RCC 7860 (cell line): ENCODE data around the gene UBE2D4.
"Not testable (repeated sequence)": the region's sequence is repeated elsewhere in the genome, so short reads cannot be mapped to it uniquely, and the experiment has no call there.

Experiments used
- DNase-seq: peaks from one replicate; pipeline ENCODE4 v3.0.0-alpha.2; 2015; ENCODE audit warnings: low spot score
- FAIRE-seq: peaks from 2 replicates; lab custom pipeline; 2012; peaks lifted over from hg19 to GRCh38; lab: Jason Lieb, UNC

UBE2D4 gene

GRCh38 chr7:43960933-43961332 lies 34.7 kb downstream of the UBE2D4 start:
- FAIRE-seq (no peak), DNase-seq (no peak)

GRCh38 chr7:43966392-43966791 lies 40.2 kb downstream of the UBE2D4 start:
- not testable (repeated sequence) for DNase-seq, FAIRE-seq

GRCh38 chr7:43968172-43969040 lies 42.2 kb downstream of the UBE2D4 start:
- peak; percentile 71 for FAIRE-seq
- not testable (repeated sequence) for DNase-seq

GRCh38 chr7:43969586-43969985 lies 43.4 kb downstream of the UBE2D4 start:
- not testable (repeated sequence) for FAIRE-seq, DNase-seq

GRCh38 chr7:43970698-43971097 lies 44.5 kb downstream of the UBE2D4 start:
- FAIRE-seq, DNase-seq: not testable (repeated sequence)

GRCh38 chr7:43974033-43974573 lies 47.9 kb downstream of the UBE2D4 start:
- not testable (repeated sequence) for FAIRE-seq, DNase-seq

GRCh38 chr7:43974725-43975482 lies 48.7 kb downstream of the UBE2D4 start:
- not testable (repeated sequence) for DNase-seq, FAIRE-seq

GRCh38 chr7:43977525-43977924 lies 51.3 kb downstream of the UBE2D4 start:
- no peak for FAIRE-seq

GRCh38 chr7:43978102-43978501 lies 51.9 kb downstream of the UBE2D4 start:
- FAIRE-seq, DNase-seq: not testable (repeated sequence)

More at GRCh38 chr7:43977525-43977924, 51.3 kb downstream of the UBE2D4 start:
- DNase-seq = no peak

- not testable (repeated sequence) for DNase-seq, FAIRE-seq
Measured at GRCh38 chr7:43982848-43983247, 56.6 kb downstream of the UBE2D4 start.

GRCh38 chr7:43983736-43984135 lies 57.5 kb downstream of the UBE2D4 start:
- FAIRE-seq = not testable (repeated sequence)

GRCh38 chr7:43985904-43986864 lies 59.9 kb downstream of the UBE2D4 start:
- not testable (repeated sequence) for FAIRE-seq
- peak; percentile 29 for DNase-seq

More at GRCh38 chr7:43983736-43984135, 57.5 kb downstream of the UBE2D4 start:
- not testable (repeated sequence) for DNase-seq

- FAIRE-seq, DNase-seq: not testable (repeated sequence)
Measured at GRCh38 chr7:43987476-43987875, 61.2 kb downstream of the UBE2D4 start.

- not testable (repeated sequence) for DNase-seq, FAIRE-seq
Measured at GRCh38 chr7:43990011-43990585, 63.9 kb downstream of the UBE2D4 start.

- not testable (repeated sequence) for DNase-seq, FAIRE-seq
Measured at GRCh38 chr7:43990829-43991228, 64.6 kb downstream of the UBE2D4 start.

GRCh38 chr7:43992896-43993295 lies 66.7 kb downstream of the UBE2D4 start:
- FAIRE-seq (peak; percentile 83), DNase-seq (peak; percentile 49)

GRCh38 chr7:43994681-43995080 lies 68.4 kb downstream of the UBE2D4 start:
- not testable (repeated sequence) for FAIRE-seq, DNase-seq

- not testable (repeated sequence) for FAIRE-seq
Measured at GRCh38 chr7:43997532-43997931, 71.3 kb downstream of the UBE2D4 start, which contains the start of gene SPDYE1. SPDYE1 (plus strand) TSS chr7:43997897; CDS start chr7:43999950, 2,053 bp downstream.

More at GRCh38 chr7:43997532-43997931, 71.3 kb downstream of the UBE2D4 start, which contains the start of gene SPDYE1:
- DNase-seq = not testable (repeated sequence)
